ENCODE results near the gene EHD2. TPM values are rescaled to one million over a fixed set of nuclear protein-coding genes. Genes with fewer than 3 reads are reported as not detected.
"Not testable (repeated sequence)": the region's sequence is repeated elsewhere in the genome, so short reads cannot be mapped to it uniquely, and the experiment has no call there.

EHD2 gene
- 1.4 TPM in 2 replicates for total RNA-seq

GRCh38 chr19:47713046-47714021, at the start of gene EHD2:
Gene EHD2 (plus strand): TSS chr19:47713422. CDS start chr19:47716613, 3,191 bp downstream.
- DNase-seq (ENCODE audit: low spot score) = no peak
- no peaks in the 10 kb centered on the region for H3K9me3 Mint-ChIP-seq
- H3K4me1 Mint-ChIP-seq (ENCODE audit: low read depth) = no peaks in the 10 kb centered on the region
- no peaks in the 10 kb centered on the region for H3K36me3 Mint-ChIP-seq (ENCODE audit: low read depth)
- peaks cover 23% of the 10 kb centered on the region for H3K27me3 Mint-ChIP-seq (ENCODE audit: low read depth)
- H3K4me3 Mint-ChIP-seq (ENCODE audit: low read depth) = peak within 1 kb of the TSS; percentile 31
- no peak within 1 kb of the TSS for H3K27ac Mint-ChIP-seq
- intact Hi-C loops (cut with micrococcal nuclease) = loop anchor here (1.0 to 10.0 kb wide), 2 partner anchors 30 to 71 kb away; no protein-coding TSS in a partner anchor

- Mint-ChIP-seq H3K36me3 (ENCODE audit: low read depth) (no peaks in the 10 kb centered on the region), H3K27ac (no peak overlapping the region), H3K4me1 (ENCODE audit: low read depth) (no peaks in the 10 kb centered on the region), H3K27me3 (ENCODE audit: low read depth) (no peaks in the 10 kb centered on the region), H3K4me3 (ENCODE audit: low read depth) (no peak overlapping the region), H3K9me3 (no peaks in the 10 kb centered on the region)
- intact Hi-C loops (cut with micrococcal nuclease) = no loop called here
- DNase-seq (ENCODE audit: low spot score) = no peak
These were observed 49.7 kb upstream of the EHD2 start for GRCh38 chr19:47663435-47663910.

GRCh38 chr19:47663911-47664771, 49.1 kb upstream of the EHD2 start:
- H3K36me3 Mint-ChIP-seq (ENCODE audit: low read depth) = no peaks in the 10 kb centered on the region
- intact Hi-C loops (cut with micrococcal nuclease) = no loop called here
- no peaks in the 10 kb centered on the region for H3K9me3 Mint-ChIP-seq
- no peak overlapping the region for H3K4me3 Mint-ChIP-seq (ENCODE audit: low read depth)
- no peaks in the 10 kb centered on the region for H3K27me3 Mint-ChIP-seq (ENCODE audit: low read depth)
- no peak overlapping the region for H3K27ac Mint-ChIP-seq
- no peak for DNase-seq (ENCODE audit: low spot score)
- H3K4me1 Mint-ChIP-seq (ENCODE audit: low read depth) = no peaks in the 10 kb centered on the region

- H3K4me3 Mint-ChIP-seq (ENCODE audit: low read depth); H3K27ac Mint-ChIP-seq; H3K27me3 Mint-ChIP-seq (ENCODE audit: low read depth); intact Hi-C loops (cut with micrococcal nuclease); DNase-seq (ENCODE audit: low spot score); H3K9me3 Mint-ChIP-seq; H3K4me1 Mint-ChIP-seq (ENCODE audit: low read depth): not testable (repeated sequence)
- peaks cover 11% of the 10 kb centered on the region for H3K36me3 Mint-ChIP-seq (ENCODE audit: low read depth)
These were observed 44.7 kb upstream of the EHD2 start for GRCh38 chr19:47668556-47668955.

GRCh38 chr19:47670736-47671135, 42.5 kb upstream of the EHD2 start:
- no peaks in the 10 kb centered on the region for H3K4me1 Mint-ChIP-seq (ENCODE audit: low read depth)
- no peak for DNase-seq (ENCODE audit: low spot score)
- intact Hi-C loops (cut with micrococcal nuclease) = no loop called here
- H3K9me3 Mint-ChIP-seq = no peaks in the 10 kb centered on the region
- H3K27ac Mint-ChIP-seq = no peak overlapping the region
- no peak overlapping the region for H3K4me3 Mint-ChIP-seq (ENCODE audit: low read depth)
- peaks cover 20% of the 10 kb centered on the region for H3K36me3 Mint-ChIP-seq (ENCODE audit: low read depth)
- H3K27me3 Mint-ChIP-seq (ENCODE audit: low read depth) = no peaks in the 10 kb centered on the region

- no peak for DNase-seq (ENCODE audit: low spot score)
- intact Hi-C loops (cut with micrococcal nuclease) = no loop called here
- Mint-ChIP-seq H3K4me3 (ENCODE audit: low read depth) (no peak overlapping the region), H3K36me3 (ENCODE audit: low read depth) (peaks cover 20% of the 10 kb centered on the region), H3K9me3 (no peaks in the 10 kb centered on the region), H3K27ac (no peak overlapping the region), H3K4me1 (ENCODE audit: low read depth) (no peaks in the 10 kb centered on the region), H3K27me3 (ENCODE audit: low read depth) (no peaks in the 10 kb centered on the region)
These were observed 41.7 kb upstream of the EHD2 start for GRCh38 chr19:47671499-47671898.

- Mint-ChIP-seq H3K4me1 (ENCODE audit: low read depth) (no peaks in the 10 kb centered on the region), H3K27ac (no peak overlapping the region)
- intact Hi-C loops (cut with micrococcal nuclease) = no loop called here
These were observed 39.8 kb upstream of the EHD2 start for GRCh38 chr19:47673426-47673825.

GRCh38 chr19:47674548-47674947, 38.7 kb upstream of the EHD2 start:
- intact Hi-C loops (cut with micrococcal nuclease) = no loop called here
- no peaks in the 10 kb centered on the region for H3K4me1 Mint-ChIP-seq (ENCODE audit: low read depth)
- no peak overlapping the region for H3K4me3 Mint-ChIP-seq (ENCODE audit: low read depth)
- H3K9me3 Mint-ChIP-seq = no peaks in the 10 kb centered on the region
- no peak for DNase-seq (ENCODE audit: low spot score)
- H3K27ac Mint-ChIP-seq = no peak overlapping the region
- no peaks in the 10 kb centered on the region for H3K27me3 Mint-ChIP-seq (ENCODE audit: low read depth)
- H3K36me3 Mint-ChIP-seq (ENCODE audit: low read depth) = peaks cover 20% of the 10 kb centered on the region

More at GRCh38 chr19:47673426-47673825, 39.8 kb upstream of the EHD2 start:
- DNase-seq (ENCODE audit: low spot score) = no peak
- H3K27me3 Mint-ChIP-seq (ENCODE audit: low read depth) = no peaks in the 10 kb centered on the region
- peaks cover 20% of the 10 kb centered on the region for H3K36me3 Mint-ChIP-seq (ENCODE audit: low read depth)
- H3K4me3 Mint-ChIP-seq (ENCODE audit: low read depth) = no peak overlapping the region
- no peaks in the 10 kb centered on the region for H3K9me3 Mint-ChIP-seq

GRCh38 chr19:47675271-47675670, 38.0 kb upstream of the EHD2 start:
- Mint-ChIP-seq H3K36me3 (ENCODE audit: low read depth) (peaks cover 17% of the 10 kb centered on the region), H3K27me3 (ENCODE audit: low read depth) (no peaks in the 10 kb centered on the region), H3K4me3 (ENCODE audit: low read depth) (no peak overlapping the region), H3K9me3 (no peaks in the 10 kb centered on the region), H3K27ac (no peak overlapping the region), H3K4me1 (ENCODE audit: low read depth) (no peaks in the 10 kb centered on the region)
- DNase-seq (ENCODE audit: low spot score) = no peak
- intact Hi-C loops (cut with micrococcal nuclease) = no loop called here

- no peak overlapping the region for H3K27ac Mint-ChIP-seq
- no peak for DNase-seq (ENCODE audit: low spot score)
- no peaks in the 10 kb centered on the region for H3K4me1 Mint-ChIP-seq (ENCODE audit: low read depth)
- peaks cover 14% of the 10 kb centered on the region for H3K36me3 Mint-ChIP-seq (ENCODE audit: low read depth)
- H3K4me3 Mint-ChIP-seq (ENCODE audit: low read depth) = no peak overlapping the region
- intact Hi-C loops (cut with micrococcal nuclease) = no loop called here
- no peaks in the 10 kb centered on the region for H3K9me3 Mint-ChIP-seq
- no peaks in the 10 kb centered on the region for H3K27me3 Mint-ChIP-seq (ENCODE audit: low read depth)
These were observed 37.4 kb upstream of the EHD2 start for GRCh38 chr19:47675859-47676258.

GRCh38 chr19:47676811-47677210, 36.4 kb upstream of the EHD2 start:
- Mint-ChIP-seq H3K27ac (no peak overlapping the region), H3K9me3 (no peaks in the 10 kb centered on the region), H3K27me3 (ENCODE audit: low read depth) (no peaks in the 10 kb centered on the region), H3K36me3 (ENCODE audit: low read depth) (peaks cover 10% of the 10 kb centered on the region), H3K4me1 (ENCODE audit: low read depth) (no peaks in the 10 kb centered on the region), H3K4me3 (ENCODE audit: low read depth) (no peak overlapping the region)
- DNase-seq (ENCODE audit: low spot score) = no peak
- intact Hi-C loops (cut with micrococcal nuclease) = no loop called here

- no peaks in the 10 kb centered on the region for H3K27me3 Mint-ChIP-seq (ENCODE audit: low read depth)
- H3K9me3 Mint-ChIP-seq = no peaks in the 10 kb centered on the region
- DNase-seq (ENCODE audit: low spot score) = no peak
- peaks cover 8% of the 10 kb centered on the region for H3K36me3 Mint-ChIP-seq (ENCODE audit: low read depth)
- H3K4me3 Mint-ChIP-seq (ENCODE audit: low read depth) = no peak overlapping the region
- no peak overlapping the region for H3K27ac Mint-ChIP-seq
- intact Hi-C loops (cut with micrococcal nuclease) = no loop called here
- H3K4me1 Mint-ChIP-seq (ENCODE audit: low read depth) = no peaks in the 10 kb centered on the region
These were observed 33.8 kb upstream of the EHD2 start for GRCh38 chr19:47679251-47679900.

Data from activated T-helper 2 cell treated with anti-CD3 and anti-CD28 coated beads, Interferon-gamma antibody, Interleukin-2, Interleukin-4, amounts not matched to agents 10 μg/mL and 5 μg/mL and 100 μg/mL, durations not matched to agents 14 hours and 24 hours and 36 hours (primary cell).